ENCODE data around the gene CASKIN1.

Gene CASKIN1

DNA sequence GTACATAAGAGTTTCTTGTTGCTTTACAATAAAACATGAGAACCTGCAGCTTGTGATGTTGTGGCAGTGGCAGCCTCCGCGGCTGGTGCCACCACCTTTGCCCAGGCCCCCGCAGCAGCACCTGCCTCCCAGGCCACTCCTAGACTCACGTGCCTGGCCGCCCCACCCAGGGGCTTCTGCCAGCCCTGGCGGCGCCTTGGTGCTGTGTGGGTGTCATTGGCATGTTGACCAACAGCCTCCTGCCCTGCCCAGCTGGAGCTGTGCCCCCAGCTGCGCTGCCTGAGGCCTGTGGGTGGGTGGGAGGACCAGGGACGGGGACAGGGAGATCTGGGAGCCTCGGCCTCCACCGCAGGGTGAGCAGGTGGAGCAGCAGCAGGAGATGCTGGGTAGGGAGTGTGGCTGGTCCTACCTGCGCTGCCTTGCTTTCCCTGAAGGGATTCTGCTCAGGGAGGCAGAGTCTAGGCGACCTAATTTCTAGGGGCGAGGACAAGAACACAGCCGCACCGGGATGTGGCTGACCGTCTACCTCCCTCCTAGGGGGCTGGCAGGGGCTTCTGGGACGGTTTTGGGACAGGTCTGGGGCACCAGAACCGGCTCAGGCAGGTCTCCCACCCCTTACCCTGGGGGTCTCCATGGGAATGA lies 39.4 kb upstream of the CASKIN1 start:
- H3K4me3 ChIP-seq (ENCODE audit: low read depth, low read length) = no peak overlapping the region
- no peak for DNase-seq (ENCODE audit: low read depth)
- TF ChIP-seq, protein P1, sequence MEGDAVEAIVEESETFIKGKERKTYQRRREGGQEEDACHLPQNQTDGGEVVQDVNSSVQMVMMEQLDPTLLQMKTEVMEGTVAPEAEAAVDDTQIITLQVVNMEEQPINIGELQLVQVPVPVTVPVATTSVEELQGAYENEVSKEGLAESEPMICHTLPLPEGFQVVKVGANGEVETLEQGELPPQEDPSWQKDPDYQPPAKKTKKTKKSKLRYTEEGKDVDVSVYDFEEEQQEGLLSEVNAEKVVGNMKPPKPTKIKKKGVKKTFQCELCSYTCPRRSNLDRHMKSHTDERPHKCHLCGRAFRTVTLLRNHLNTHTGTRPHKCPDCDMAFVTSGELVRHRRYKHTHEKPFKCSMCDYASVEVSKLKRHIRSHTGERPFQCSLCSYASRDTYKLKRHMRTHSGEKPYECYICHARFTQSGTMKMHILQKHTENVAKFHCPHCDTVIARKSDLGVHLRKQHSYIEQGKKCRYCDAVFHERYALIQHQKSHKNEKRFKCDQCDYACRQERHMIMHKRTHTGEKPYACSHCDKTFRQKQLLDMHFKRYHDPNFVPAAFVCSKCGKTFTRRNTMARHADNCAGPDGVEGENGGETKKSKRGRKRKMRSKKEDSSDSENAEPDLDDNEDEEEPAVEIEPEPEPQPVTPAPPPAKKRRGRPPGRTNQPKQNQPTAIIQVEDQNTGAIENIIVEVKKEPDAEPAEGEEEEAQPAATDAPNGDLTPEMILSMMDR (conservative IDR thresholded peaks at IDR 0.05; ENCODE audit: low read depth, low read length) = no peak

DNA sequence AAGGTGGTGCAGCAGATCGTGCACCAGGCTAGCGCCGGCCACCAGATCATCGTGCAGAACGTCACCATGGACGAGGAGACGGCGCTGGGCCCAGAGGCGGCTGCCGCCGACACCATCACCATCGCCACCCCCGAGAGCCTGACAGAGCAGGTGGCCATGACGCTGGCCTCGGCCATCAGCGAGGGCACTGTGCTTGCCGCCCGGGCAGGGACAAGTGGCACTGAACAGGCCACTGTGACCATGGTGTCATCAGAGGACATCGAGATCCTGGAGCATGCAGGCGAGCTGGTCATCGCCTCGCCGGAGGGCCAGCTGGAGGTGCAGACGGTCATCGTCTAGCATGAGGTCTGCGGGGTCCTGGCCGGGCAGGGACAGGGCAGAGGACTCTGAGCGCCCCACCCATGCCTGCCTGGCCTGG lies 38.8 kb upstream of the CASKIN1 start:
- no peak overlapping the region for H3K4me3 ChIP-seq (ENCODE audit: low read depth, low read length)

DNA sequence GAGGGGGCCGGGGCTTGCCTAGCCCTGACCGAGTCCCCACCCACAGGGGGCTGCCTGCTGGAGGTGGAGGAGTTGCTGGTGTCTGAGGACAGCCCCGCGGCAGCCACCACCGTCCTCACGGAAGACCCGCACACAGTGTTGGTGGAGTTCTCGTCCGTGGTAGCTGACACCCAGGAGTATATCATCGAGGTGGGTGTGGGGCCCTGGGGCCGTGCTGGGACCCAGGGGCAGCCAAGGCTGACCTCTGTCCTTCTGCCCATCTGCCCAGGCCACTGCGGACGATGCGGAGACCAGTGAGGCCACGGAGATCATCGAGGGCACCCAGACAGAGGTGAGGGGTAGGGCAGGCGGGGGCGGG lies 38.4 kb upstream of the CASKIN1 start:
- TF ChIP-seq, protein P1 (conservative IDR thresholded peaks at IDR 0.05; ENCODE audit: low read depth, low read length) = no peak
- H3K4me3 ChIP-seq (ENCODE audit: low read depth, low read length) = no peak overlapping the region

More for the DNA sequence above, 38.8 kb upstream of the CASKIN1 start:
- TF ChIP-seq, protein P1 (conservative IDR thresholded peaks at IDR 0.05; ENCODE audit: low read depth, low read length) = no peak
- no peak for DNase-seq (ENCODE audit: low read depth)

DNA sequence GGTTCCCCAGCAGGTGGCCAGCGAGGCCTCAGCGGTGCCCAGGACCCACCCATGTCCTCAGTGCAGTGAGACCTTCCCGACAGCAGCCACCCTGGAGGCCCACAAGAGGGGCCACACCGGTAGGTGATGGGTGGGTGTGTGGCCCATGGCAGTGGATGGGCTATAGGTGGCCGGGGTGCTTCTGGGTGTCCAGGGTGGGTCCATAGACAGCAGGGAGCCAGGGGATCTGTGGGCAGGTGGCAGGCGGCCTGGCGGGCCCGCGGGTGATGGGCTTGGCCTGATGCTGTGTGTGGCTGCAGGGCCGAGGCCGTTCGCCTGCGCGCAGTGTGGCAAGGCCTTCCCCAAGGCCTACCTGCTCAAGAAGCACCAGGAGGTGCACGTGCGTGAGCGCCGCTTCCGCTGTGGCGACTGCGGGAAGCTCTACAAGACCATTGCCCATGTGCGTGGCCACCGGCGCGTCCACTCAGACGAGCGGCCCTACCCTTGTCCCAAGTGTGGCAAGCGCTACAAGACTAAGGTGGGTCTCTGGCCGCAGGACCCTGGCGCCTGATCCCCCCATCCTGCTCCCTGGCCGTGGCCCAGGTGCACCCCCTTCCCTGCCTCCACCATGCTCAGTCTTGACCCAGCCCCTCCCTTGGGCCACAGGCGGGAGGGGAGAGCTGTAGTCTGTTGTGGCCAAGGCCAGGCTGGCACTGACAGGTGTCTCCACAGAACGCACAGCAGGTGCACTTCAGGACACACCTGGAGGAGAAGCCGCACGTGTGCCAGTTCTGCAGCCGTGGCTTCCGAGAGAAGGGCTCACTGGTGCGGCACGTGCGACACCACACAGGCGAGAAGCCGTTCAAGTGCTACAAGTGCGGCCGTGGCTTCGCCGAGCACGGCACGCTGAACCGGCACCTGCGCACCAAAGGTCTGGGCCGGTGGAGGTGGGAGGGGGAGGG lies 37.7 kb upstream of the CASKIN1 start:
- no peak for DNase-seq (ENCODE audit: low read depth)
- TF ChIP-seq, protein P1 (conservative IDR thresholded peaks at IDR 0.05; ENCODE audit: low read depth, low read length) = no peak
- H3K4me3 ChIP-seq (ENCODE audit: low read depth, low read length) = no peak overlapping the region

More for the DNA sequence above, 38.4 kb upstream of the CASKIN1 start:
- no peak for DNase-seq (ENCODE audit: low read depth)

DNA sequence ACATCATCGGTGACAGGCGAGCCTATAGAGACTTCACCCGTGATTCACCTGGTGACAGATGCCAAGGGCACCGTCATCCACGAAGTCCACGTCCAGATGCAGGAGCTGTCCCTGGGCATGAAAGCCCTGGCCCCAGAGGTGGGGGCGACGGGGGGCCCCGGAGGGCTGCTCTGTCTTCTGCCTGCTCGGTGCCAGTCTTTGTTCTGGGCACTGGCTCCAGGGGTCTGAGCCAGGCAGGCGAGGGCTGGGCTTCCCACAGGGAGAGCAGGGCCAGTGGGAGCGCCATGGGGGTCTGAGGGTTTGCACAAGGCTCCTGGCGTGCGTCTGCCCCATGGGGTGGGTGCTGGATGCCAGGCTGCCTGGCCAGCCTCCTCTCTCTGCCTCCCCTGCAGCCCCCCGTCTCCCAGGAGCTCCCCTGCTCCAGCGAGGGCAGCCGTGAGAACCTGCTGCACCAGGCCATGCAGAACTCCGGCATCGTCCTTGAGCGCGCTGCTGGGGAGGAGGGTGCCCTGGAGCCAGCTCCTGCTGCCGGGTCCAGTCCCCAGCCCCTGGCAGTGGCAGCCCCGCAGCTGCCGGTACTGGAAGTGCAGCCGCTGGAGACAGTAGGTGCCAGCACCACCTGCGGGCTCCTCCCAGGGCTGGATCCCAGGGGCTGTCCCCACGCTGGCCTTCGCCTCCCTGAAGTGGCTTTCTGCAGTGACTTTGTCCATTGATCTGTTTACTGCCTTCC lies 36.8 kb upstream of the CASKIN1 start:
- no peak for DNase-seq (ENCODE audit: low read depth)
- TF ChIP-seq, protein P1 (conservative IDR thresholded peaks at IDR 0.05; ENCODE audit: low read depth, low read length) = no peak
- no peak overlapping the region for H3K4me3 ChIP-seq (ENCODE audit: low read depth, low read length)

DNA sequence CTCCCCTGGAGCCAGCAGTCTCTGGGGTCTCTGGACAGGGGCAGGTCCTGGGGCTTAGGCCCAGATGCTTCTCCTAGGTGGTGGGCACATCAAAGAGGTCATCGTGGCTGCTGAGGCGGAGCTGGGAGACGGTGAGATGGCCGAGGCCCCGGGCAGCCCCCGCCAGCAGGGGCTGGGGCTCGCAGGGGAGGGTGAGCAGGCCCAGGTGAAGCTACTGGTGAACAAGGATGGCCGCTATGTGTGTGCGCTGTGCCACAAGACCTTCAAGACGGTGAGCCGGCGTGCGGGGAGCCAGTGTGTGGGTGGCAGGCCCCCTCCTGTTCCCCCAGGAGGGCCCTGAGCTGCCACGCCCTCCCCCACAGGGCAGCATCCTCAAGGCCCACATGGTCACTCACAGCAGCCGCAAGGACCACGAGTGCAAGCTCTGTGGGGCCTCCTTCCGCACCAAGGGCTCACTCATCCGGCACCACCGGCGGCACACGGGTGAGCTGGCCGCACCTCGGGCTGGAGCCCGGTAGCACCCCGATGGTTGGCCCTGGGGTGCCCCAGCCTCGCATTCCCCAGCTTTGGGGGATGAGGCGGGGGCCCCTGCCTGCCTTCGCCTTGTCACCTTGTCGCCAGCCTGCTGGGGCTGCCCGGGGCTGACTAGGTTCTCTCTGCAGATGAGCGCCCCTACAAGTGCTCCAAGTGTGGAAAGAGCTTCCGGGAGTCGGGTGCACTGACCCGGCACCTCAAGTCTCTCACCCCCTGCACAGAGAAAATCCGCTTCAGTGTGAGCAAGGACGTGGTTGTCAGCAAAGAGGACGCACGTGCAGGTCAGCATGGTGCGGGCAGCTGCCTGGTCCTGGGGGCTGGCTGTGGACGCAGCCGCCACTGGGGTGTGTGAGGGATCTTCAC lies 35.9 kb upstream of the CASKIN1 start:
- no peak for DNase-seq (ENCODE audit: low read depth)
- TF ChIP-seq, protein P1 (conservative IDR thresholded peaks at IDR 0.05; ENCODE audit: low read depth, low read length) = no peak
- no peak overlapping the region for H3K4me3 ChIP-seq (ENCODE audit: low read depth, low read length)

Data from choroid plexus epithelial cell (primary cell).